Neural progenitor cell (in vitro differentiated cells): ENCODE results near the gene PREX1. TPM values are rescaled to one million over a fixed set of nuclear protein-coding genes. Genes with fewer than 3 reads are reported as not detected.

Experiments used
- DNase-seq: peaks from one replicate; pipeline ENCODE4 v3.0.0-alpha.2; 2016; ENCODE audit warnings: low spot score
- H2AFZ ChIP-seq: fragments of 200-600 bp; sonication (generic); replicated peaks from 2 replicates; pipeline ENCODE4 v1.6.1; 2016; ENCODE audit warnings: antibody characterized with exemption
- H3F3A ChIP-seq: fragments of 200-600 bp; sonication (generic); 2 replicates; pipeline ENCODE4 v1.6.1; 2016; ENCODE audit warnings: antibody characterized with exemption, low read depth
- H3K27ac ChIP-seq: fragments of 200-600 bp; sonication (generic); 2 replicates; pipeline ENCODE4 v1.5.1; 2016; ENCODE audit warnings: mild to moderate bottlenecking
- H3K27me3 ChIP-seq: fragments of 200-600 bp; sonication (generic); 2 replicates; pipeline ENCODE4 v1.6.1; 2016; ENCODE audit warnings: mild to moderate bottlenecking, moderate library complexity
- H3K36me3 ChIP-seq: fragments of 200-600 bp; sonication (generic); 2 replicates; pipeline ENCODE4 v1.5.1; 2016
- H3K4me1 ChIP-seq: fragments of 200-600 bp; sonication (generic); 2 replicates; pipeline ENCODE4 v1.6.1; 2016; ENCODE audit warnings: mixed run types
- H3K4me2 ChIP-seq: fragments of 200-600 bp; sonication (generic); 2 replicates; pipeline ENCODE4 v1.6.1; 2016
- H3K4me3 ChIP-seq: fragments of 200-600 bp; sonication (generic); 2 replicates; pipeline ENCODE4 v1.5.1; 2016
- H3K79me2 ChIP-seq: fragments of 200-600 bp; sonication (generic); 2 replicates; pipeline ENCODE4 v1.6.1; 2016; ENCODE audit warnings: low read depth
- H3K9ac ChIP-seq: fragments of 200-600 bp; sonication (generic); 2 replicates; pipeline ENCODE4 v1.6.1; 2016
- H3K9me3 ChIP-seq: fragments of 200-600 bp; sonication (generic); 2 replicates; pipeline ENCODE4 v1.5.1; 2016; ENCODE audit warnings: low read depth
- H4K20me1 ChIP-seq: fragments of 200-600 bp; sonication (generic); 2 replicates; pipeline ENCODE4 v1.6.1; 2016; ENCODE audit warnings: low read depth
- H3K27ac Mint-ChIP-seq: 3 replicates; pipeline ENCODE4 v1.8.0; 2021; ENCODE audit warnings: mixed read lengths
- H3K27me3 Mint-ChIP-seq: 2 replicates; pipeline ENCODE4 v1.8.0; 2022; ENCODE audit warnings: low read depth, mild to moderate bottlenecking, inconsistent platforms, moderate library complexity, mixed read lengths; ENCODE audit not compliant: insufficient read depth
- H3K36me3 Mint-ChIP-seq: 3 replicates; pipeline ENCODE4 v1.8.0; 2021; ENCODE audit warnings: mixed read lengths
- H3K4me1 Mint-ChIP-seq: 3 replicates; pipeline ENCODE4 v1.8.0; 2021; ENCODE audit warnings: mixed read lengths
- H3K4me3 Mint-ChIP-seq: 3 replicates; pipeline ENCODE4 v1.8.0; 2021; ENCODE audit warnings: mild to moderate bottlenecking, moderate library complexity, mixed read lengths
- H3K9me3 Mint-ChIP-seq: 3 replicates; pipeline ENCODE4 v1.8.0; 2020; ENCODE audit warnings: mixed read lengths
- EZH2 ChIP-seq: fragments of 200-600 bp; sonication (generic); IDR thresholded peaks from 2 replicates; pipeline ENCODE4 v1.6.1; 2017; ENCODE audit warnings: antibody characterized with exemption, mild to moderate bottlenecking, moderate library complexity
- EZH2phosphoT487 ChIP-seq: fragments of 200-600 bp; sonication (generic); IDR thresholded peaks from 2 replicates; pipeline ENCODE4 v1.6.1; 2017; ENCODE audit warnings: antibody characterized with exemption
- total RNA-seq: library from RNA; depleted of rRNA; stranded (reverse); fragments of >200 nt; gene quantifications from 2 replicates; pipeline ENCODE4 v1.2.3, GENCODE V29; 2015; ENCODE audit warnings: low replicate concordance
- TF ChIP-seq, protein P1 (sequence below): fragments of 200-600 bp; sonication (generic); IDR thresholded peaks from 2 replicates; pipeline ENCODE4 v1.5.1; 2017; ENCODE audit warnings: antibody characterized with exemption, mild to moderate bottlenecking

Gene PREX1
- total RNA-seq, 1 donor from 2014 or later = 4.5 TPM

- no peaks in the 10 kb centered on the region for H3K36me3 ChIP-seq
Observed at GRCh38 chr20:48639899-48640298, 187.9 kb downstream of the PREX1 start.

DNA sequence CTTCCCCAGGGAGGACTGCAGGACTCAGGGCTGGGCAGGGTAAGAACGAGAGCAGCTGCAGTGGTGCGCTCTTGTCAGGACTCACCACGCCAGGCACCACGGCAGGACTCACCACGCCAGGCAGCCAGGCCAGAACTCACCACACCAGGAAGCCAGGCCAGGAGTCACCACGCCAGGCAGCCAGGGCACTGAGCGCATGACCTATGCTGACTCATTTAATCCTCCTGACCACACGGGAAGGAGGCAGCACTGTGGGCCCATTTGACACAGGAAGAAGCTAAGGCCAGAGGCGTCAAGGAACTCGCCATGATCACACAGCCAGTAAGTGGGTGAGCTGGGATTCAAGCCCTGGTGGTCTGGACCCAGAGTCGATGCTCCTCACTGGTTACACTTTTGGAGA is 189.3 kb downstream of the PREX1 start:
- no peaks in the 10 kb centered on the region for H3K9me3 Mint-ChIP-seq
- H2AFZ ChIP-seq = no peak overlapping the region
- H3F3A ChIP-seq = no peaks in the 10 kb centered on the region
- peaks cover 43% of the 10 kb centered on the region for H3K36me3 Mint-ChIP-seq
- no peak overlapping the region for H3K4me3 Mint-ChIP-seq
- H3K9ac ChIP-seq = no peak overlapping the region
- H3K9me3 ChIP-seq = no peaks in the 10 kb centered on the region
- H3K36me3 ChIP-seq = no peaks in the 10 kb centered on the region
- no peak overlapping the region for H3K4me3 ChIP-seq
- no peaks in the 10 kb centered on the region for H3K27me3 ChIP-seq
- no peaks in the 10 kb centered on the region for H3K4me1 Mint-ChIP-seq
- no peak overlapping the region for H3K27ac Mint-ChIP-seq
- peaks cover 3% of the 10 kb centered on the region for H3K27me3 Mint-ChIP-seq
- H3K4me1 ChIP-seq = no peaks in the 10 kb centered on the region
- H3K79me2 ChIP-seq = no peaks in the 10 kb centered on the region
- DNase-seq = no peak
- no peak overlapping the region for H3K4me2 ChIP-seq
- no peaks in the 10 kb centered on the region for H4K20me1 ChIP-seq
- TF ChIP-seq EZH2phosphoT487 (no peak), EZH2 (no peak)
- TF ChIP-seq, protein P1, sequence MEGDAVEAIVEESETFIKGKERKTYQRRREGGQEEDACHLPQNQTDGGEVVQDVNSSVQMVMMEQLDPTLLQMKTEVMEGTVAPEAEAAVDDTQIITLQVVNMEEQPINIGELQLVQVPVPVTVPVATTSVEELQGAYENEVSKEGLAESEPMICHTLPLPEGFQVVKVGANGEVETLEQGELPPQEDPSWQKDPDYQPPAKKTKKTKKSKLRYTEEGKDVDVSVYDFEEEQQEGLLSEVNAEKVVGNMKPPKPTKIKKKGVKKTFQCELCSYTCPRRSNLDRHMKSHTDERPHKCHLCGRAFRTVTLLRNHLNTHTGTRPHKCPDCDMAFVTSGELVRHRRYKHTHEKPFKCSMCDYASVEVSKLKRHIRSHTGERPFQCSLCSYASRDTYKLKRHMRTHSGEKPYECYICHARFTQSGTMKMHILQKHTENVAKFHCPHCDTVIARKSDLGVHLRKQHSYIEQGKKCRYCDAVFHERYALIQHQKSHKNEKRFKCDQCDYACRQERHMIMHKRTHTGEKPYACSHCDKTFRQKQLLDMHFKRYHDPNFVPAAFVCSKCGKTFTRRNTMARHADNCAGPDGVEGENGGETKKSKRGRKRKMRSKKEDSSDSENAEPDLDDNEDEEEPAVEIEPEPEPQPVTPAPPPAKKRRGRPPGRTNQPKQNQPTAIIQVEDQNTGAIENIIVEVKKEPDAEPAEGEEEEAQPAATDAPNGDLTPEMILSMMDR = no peak
- no peak overlapping the region for H3K27ac ChIP-seq

More at GRCh38 chr20:48639899-48640298, 187.9 kb downstream of the PREX1 start:
- H3K9me3 ChIP-seq = no peaks in the 10 kb centered on the region
- H3K27me3 Mint-ChIP-seq = peaks cover 3% of the 10 kb centered on the region
- no peak overlapping the region for H3K27ac Mint-ChIP-seq
- no peak overlapping the region for H2AFZ ChIP-seq
- no peak overlapping the region for H3K9ac ChIP-seq
- peaks cover 39% of the 10 kb centered on the region for H3K36me3 Mint-ChIP-seq
- no peak for DNase-seq
- no peaks in the 10 kb centered on the region for H3K4me1 ChIP-seq
- no peaks in the 10 kb centered on the region for H3K9me3 Mint-ChIP-seq
- H3K27me3 ChIP-seq = no peaks in the 10 kb centered on the region
- no peaks in the 10 kb centered on the region for H3F3A ChIP-seq
- H3K4me2 ChIP-seq = no peak overlapping the region
- no peak overlapping the region for H3K4me3 Mint-ChIP-seq
- H3K27ac ChIP-seq = no peak overlapping the region
- no peaks in the 10 kb centered on the region for H3K79me2 ChIP-seq
- no peaks in the 10 kb centered on the region for H3K4me1 Mint-ChIP-seq
- H3K4me3 ChIP-seq = no peak overlapping the region
- TF ChIP-seq EZH2phosphoT487 = no peak
- TF ChIP-seq, protein P1 = no peak
- no peak for TF ChIP-seq EZH2
- H4K20me1 ChIP-seq = no peaks in the 10 kb centered on the region

DNA sequence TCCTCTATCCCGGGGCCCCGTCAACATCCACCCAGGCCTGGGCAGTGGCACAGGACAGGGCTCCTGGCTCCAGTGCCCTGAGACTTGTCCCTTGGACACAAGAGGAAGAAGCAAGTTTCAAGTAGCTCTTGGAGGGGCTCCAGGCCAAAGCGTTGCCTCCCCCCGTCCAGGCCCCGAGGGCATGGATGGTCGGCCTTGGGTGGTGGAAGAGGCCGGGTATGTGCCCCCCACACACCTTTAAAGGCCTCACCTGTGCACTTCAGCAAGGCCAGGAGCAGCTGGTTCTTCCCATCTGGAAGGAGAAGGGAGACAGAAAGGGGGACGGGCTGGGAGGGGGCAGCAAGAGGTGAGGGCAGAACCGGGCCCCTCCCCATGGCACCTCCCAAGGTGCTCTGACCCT is 190.3 kb downstream of the PREX1 start:
- Mint-ChIP-seq H3K4me3 (no peak overlapping the region), H3K27me3 (peaks cover 3% of the 10 kb centered on the region), H3K4me1 (no peaks in the 10 kb centered on the region), H3K36me3 (peaks cover 48% of the 10 kb centered on the region), H3K27ac (no peak overlapping the region), H3K9me3 (no peaks in the 10 kb centered on the region)
- DNase-seq = no peak
- Histone ChIP-seq H3F3A (no peaks in the 10 kb centered on the region), H3K79me2 (no peaks in the 10 kb centered on the region), H3K27ac (no peak overlapping the region), H3K9ac (no peak overlapping the region), H3K4me1 (no peaks in the 10 kb centered on the region), H2AFZ (no peak overlapping the region), H3K4me2 (no peak overlapping the region), H3K4me3 (no peak overlapping the region), H3K36me3 (no peaks in the 10 kb centered on the region), H4K20me1 (no peaks in the 10 kb centered on the region), H3K27me3 (no peaks in the 10 kb centered on the region), H3K9me3 (no peaks in the 10 kb centered on the region)
- TF ChIP-seq EZH2phosphoT487 = no peak

DNA sequence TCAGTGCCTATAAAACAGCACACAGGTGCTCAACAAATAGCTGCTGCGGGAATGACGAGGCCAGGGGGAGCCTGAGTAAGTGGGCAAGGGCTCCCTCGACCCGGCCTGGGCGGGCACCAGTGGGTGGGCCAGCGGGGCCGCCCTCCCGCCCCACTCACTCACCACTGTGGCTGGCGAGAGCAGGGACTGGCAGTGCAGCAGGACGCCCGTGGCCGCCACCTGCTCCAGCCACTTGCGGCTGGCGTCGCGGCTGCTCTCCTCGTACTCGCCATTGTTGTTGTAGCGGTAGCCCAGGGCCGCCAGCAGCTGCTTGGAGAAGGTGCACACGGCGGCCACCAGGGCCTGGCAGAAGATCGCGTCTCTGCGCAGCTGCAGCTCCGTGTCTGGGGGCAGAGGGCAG is 191.5 kb downstream of the PREX1 start:
- Histone ChIP-seq H3K9me3 (no peaks in the 10 kb centered on the region), H3K4me3 (no peak overlapping the region), H2AFZ (no peak overlapping the region), H4K20me1 (no peaks in the 10 kb centered on the region), H3K4me1 (no peaks in the 10 kb centered on the region), H3K4me2 (no peak overlapping the region), H3K36me3 (no peaks in the 10 kb centered on the region), H3K9ac (no peak overlapping the region), H3F3A (no peaks in the 10 kb centered on the region), H3K27me3 (no peaks in the 10 kb centered on the region), H3K27ac (no peak overlapping the region), H3K79me2 (no peaks in the 10 kb centered on the region)
- Mint-ChIP-seq H3K4me1 (no peaks in the 10 kb centered on the region), H3K9me3 (no peaks in the 10 kb centered on the region), H3K27ac (no peak overlapping the region), H3K36me3 (peaks cover 47% of the 10 kb centered on the region), H3K4me3 (no peak overlapping the region), H3K27me3 (peaks cover 3% of the 10 kb centered on the region)
- TF ChIP-seq EZH2phosphoT487 (no peak), EZH2 (no peak)
- TF ChIP-seq, protein P1 = no peak
- no peak for DNase-seq
